GM23248 (cell line): ENCODE results near the gene CMTM8.

Experiments used
- EZH2 ChIP-seq: fragments of 200-600 bp; sonication (generic); IDR thresholded peaks from 2 replicates; pipeline ENCODE4 v1.6.1; 2018; ENCODE audit warnings: antibody characterized with exemption, mild to moderate bottlenecking; ENCODE audit not compliant: insufficient read depth, poor library complexity, severe bottlenecking
- EZH2phosphoT487 ChIP-seq: fragments of 200-600 bp; sonication (generic); IDR thresholded peaks from 2 replicates; pipeline ENCODE4 v1.6.1; 2018; ENCODE audit warnings: antibody characterized with exemption, moderate library complexity, mild to moderate bottlenecking, low read depth; ENCODE audit not compliant: insufficient read depth

GRCh38 chr3:32238453-32239306 lies at the start of gene CMTM8:
- TF ChIP-seq EZH2 (peak; percentile 86), EZH2phosphoT487 (0 out of 2 replicates have a peak, but pooled peaks have one; percentile 48)
